ENCODE data around the gene POLR3G. TPM values are rescaled to one million over a fixed set of nuclear protein-coding genes. Genes with fewer than 3 reads are reported as not detected.

POLR3G gene
- total RNA-seq, 2 experiments from 2014 or later = 9.9 to 12.9 TPM

DNA sequence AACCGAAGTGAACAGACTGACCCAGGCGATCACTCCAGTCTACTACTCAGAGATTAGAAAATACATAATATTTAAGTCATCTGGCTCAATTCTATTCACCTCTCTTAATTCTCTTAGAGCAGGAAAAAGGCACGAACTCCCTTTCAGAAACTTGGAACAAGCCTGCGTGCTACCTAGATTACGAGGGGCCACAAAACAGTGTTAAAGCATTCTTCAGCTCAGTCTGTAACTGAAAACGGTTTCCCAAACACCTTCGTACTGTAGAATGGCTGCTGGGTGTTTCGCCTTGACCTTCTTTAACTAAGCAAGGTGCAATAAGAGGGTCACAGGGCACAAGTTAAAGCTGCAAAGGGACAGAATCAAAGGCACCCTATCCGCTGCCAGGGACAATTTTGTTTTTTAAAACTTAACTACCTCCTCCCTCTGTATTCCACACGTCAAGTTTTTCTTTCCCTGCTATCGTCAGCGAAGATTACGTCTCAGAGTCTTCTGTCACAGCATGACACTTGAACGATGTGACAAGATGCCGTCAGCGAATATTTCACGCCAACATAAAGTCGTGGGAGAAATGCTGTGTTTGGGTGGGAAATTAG, 54.0 kb downstream of the POLR3G start:
- DNase-seq (ENCODE audit: low spot score) = peak; percentile 21
- Histone ChIP-seq H3K36me3 (ENCODE audit: insufficient read depth, low read length) (peaks cover 26% of the 10 kb centered on the region), H3K9me2 (ENCODE audit: insufficient read depth, low read length) (no peaks in the 10 kb centered on the region), H3K27ac (ENCODE audit: low read depth, low read length, poor library complexity, severe bottlenecking) (peak overlapping the region; percentile 41), H2AFZ (ENCODE audit: low read length) (peak overlapping the region; percentile 87; the same call in 1 of the 2 replicates), H3K9me3 (ENCODE audit: low read length) (no peaks in the 10 kb centered on the region), H3K79me2 (ENCODE audit: insufficient read depth, low read depth, low read length) (peaks cover 35% of the 10 kb centered on the region), H4K20me1 (ENCODE audit: insufficient read depth, low read length) (0 out of 2 replicates have a peak, but pooled peaks cover 17% of the 10 kb centered on the region), H3K4me1 (ENCODE audit: insufficient read depth, low read length, poor library complexity, severe bottlenecking) (peaks cover 30% of the 10 kb centered on the region), H3K4me2 (ENCODE audit: low read length) (peak overlapping the region; percentile 76), H3K4me3 (ENCODE audit: low read depth, low read length, poor library complexity, severe bottlenecking) (peak overlapping the region; percentile 93)
- ChIA-PET CTCF (ENCODE audit: unreplicated experiment) (interaction anchor here (1.5 kb wide), 1 partner anchor 54 kb away, joined by 3 read pairs; the partner anchor contains the start of genes MBLAC2 and POLR3G), POLR2A (interaction anchor here (0.8 to 2.0 kb wide), 7 partner anchors 52 to 118 kb away, joined by 3 to 10 read pairs (median 3); partner anchors contain the start of genes MBLAC2 and POLR3G)
- TF ChIP-seq, protein P1, sequence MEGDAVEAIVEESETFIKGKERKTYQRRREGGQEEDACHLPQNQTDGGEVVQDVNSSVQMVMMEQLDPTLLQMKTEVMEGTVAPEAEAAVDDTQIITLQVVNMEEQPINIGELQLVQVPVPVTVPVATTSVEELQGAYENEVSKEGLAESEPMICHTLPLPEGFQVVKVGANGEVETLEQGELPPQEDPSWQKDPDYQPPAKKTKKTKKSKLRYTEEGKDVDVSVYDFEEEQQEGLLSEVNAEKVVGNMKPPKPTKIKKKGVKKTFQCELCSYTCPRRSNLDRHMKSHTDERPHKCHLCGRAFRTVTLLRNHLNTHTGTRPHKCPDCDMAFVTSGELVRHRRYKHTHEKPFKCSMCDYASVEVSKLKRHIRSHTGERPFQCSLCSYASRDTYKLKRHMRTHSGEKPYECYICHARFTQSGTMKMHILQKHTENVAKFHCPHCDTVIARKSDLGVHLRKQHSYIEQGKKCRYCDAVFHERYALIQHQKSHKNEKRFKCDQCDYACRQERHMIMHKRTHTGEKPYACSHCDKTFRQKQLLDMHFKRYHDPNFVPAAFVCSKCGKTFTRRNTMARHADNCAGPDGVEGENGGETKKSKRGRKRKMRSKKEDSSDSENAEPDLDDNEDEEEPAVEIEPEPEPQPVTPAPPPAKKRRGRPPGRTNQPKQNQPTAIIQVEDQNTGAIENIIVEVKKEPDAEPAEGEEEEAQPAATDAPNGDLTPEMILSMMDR (conservative IDR thresholded peaks at IDR 0.05; ENCODE audit: low read length) = no peak
- no peak for TF ChIP-seq EZH2phosphoT487 (IDR thresholded peaks at IDR 0.05; ENCODE audit: borderline replicate concordance, low read depth, low read length)
- intact Hi-C loops (cut with micrococcal nuclease; ENCODE audit: unreplicated experiment) = loop anchor here (1.0 to 5.0 kb wide), 3 partner anchors 54 to 1866 kb away; partner anchors contain the start of genes ARRDC3, MBLAC2 and POLR3G
- BruUV-seq (replicated peaks) = no TSS peak

- TF ChIP-seq, protein P1 (conservative IDR thresholded peaks at IDR 0.05; ENCODE audit: low read length) = no peak
- no peak for TF ChIP-seq EZH2phosphoT487 (IDR thresholded peaks at IDR 0.05; ENCODE audit: borderline replicate concordance, low read depth, low read length)
- Histone ChIP-seq H3K36me3 (ENCODE audit: insufficient read depth, low read length) (peaks cover 20% of the 10 kb centered on the region), H3K4me2 (ENCODE audit: low read length) (peak within 1 kb of the TSS; percentile 83), H4K20me1 (ENCODE audit: insufficient read depth, low read length) (0 out of 2 replicates have a peak, but pooled peaks cover 17% of the 10 kb centered on the region), H3K4me3 (ENCODE audit: low read depth, low read length, poor library complexity, severe bottlenecking) (peak within 1 kb of the TSS; percentile 93), H3K9me2 (ENCODE audit: insufficient read depth, low read length) (no peaks in the 10 kb centered on the region), H3K79me2 (ENCODE audit: insufficient read depth, low read depth, low read length) (peaks cover 35% of the 10 kb centered on the region), H3K9me3 (ENCODE audit: low read length) (no peaks in the 10 kb centered on the region), H3K27ac (ENCODE audit: low read depth, low read length, poor library complexity, severe bottlenecking) (peak within 1 kb of the TSS; percentile 57), H2AFZ (ENCODE audit: low read length) (peak within 1 kb of the TSS; percentile 97), H3K4me1 (ENCODE audit: insufficient read depth, low read length, poor library complexity, severe bottlenecking) (peaks cover 30% of the 10 kb centered on the region)
- peak; percentile 97 for DNase-seq (ENCODE audit: low spot score)
- CTCF ChIA-PET (ENCODE audit: unreplicated experiment) = interaction anchor here (0.6 to 1.2 kb wide), 3 partner anchors 30 to 119 kb away, joined by 3 read pairs; no protein-coding TSS in a partner anchor
- intact Hi-C loops (cut with micrococcal nuclease; ENCODE audit: unreplicated experiment) = loop anchor here (1.0 to 5.0 kb wide), 3 partner anchors 55 to 1867 kb away; partner anchors contain the start of genes ARRDC3, MBLAC2 and POLR3G
- POLR2A ChIA-PET = interaction anchor here (0.6 to 2.0 kb wide), 8 partner anchors 53 to 214 kb away, joined by 3 to 11 read pairs (median 6); partner anchors contain the start of genes CETN3, MBLAC2 and POLR3G
- no TSS peak for BruUV-seq (replicated peaks)
Measured at GRCh38 chr5:90529194-90529938, 54.7 kb downstream of the POLR3G start, which contains the start of gene LYSMD3. LYSMD3 (minus strand) TSS chr5:90529584; CDS start chr5:90525289, 4,295 bp downstream.
